Activated CD8-positive, alpha-beta memory T cell treated with anti-CD3 and anti-CD28 coated beads for 48 hours (primary cell): ENCODE results near the gene TUBA1C.
"Not testable (repeated sequence)": the region's sequence is repeated elsewhere in the genome, so short reads cannot be mapped to it uniquely, and the experiment has no call there.

Experiments
- DNase-seq, 3 experiments: peaks; one replicate each; pipeline ENCODE4 v3.0.0-alpha.2; 2020; ENCODE audit warnings: low read depth in 2 of 3, low spot score in 2 of 3

Gene TUBA1C

DNA sequence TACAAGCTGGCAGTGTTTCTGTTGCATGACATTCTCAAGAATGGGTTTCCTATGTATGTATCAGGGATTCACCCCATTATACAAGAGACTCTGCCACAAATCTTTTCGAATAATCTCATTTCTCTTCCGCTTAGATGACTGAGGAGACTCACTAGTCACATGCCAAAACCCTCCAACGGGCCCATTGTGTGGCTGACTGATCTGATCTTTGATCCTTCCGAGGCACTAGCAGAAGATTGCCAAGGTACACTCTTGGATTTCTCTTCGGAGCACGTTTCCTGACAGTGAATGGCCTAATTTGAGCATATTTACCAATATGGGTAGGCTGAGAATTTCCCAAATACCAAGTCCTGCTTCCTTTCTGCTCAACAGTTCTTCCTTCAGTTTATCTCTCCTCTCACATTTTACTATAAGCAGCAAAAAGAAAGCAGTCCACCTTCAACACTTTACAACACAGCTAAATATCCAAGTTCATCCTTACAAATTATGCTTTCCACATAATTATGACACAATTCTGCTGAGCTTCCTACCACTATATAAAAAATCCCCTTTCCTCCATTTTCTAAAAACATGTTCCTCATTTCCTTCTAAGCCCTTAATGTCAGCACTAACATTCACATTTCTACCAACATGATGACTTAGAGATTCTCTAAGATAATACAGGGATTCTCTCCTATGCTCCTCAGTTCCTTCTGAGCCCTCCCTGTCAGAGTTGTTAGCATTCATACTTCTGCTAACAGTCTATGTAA is 41.1 kb downstream of the TUBA1C start:
- DNase-seq, result no peak

DNA sequence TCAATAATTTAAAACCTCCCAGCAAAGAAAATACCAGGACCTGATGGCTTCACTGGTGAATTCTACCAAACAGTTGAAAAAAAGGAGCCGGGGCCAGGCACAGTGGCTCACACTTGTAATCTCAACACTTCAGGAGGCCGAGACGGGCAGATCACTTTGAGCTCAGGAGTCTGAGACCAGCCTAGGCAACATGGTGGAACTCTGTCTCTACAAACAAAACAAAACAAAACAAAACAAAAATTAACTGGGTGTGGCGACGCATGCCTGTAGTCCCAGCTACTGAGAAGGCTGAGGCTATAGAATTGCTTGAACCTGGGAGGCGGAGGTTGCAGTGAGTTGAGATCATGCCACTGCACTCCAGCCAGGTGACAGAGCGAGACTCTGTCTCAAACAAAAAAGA is 44.5 kb downstream of the TUBA1C start:
- no peak for DNase-seq

DNA sequence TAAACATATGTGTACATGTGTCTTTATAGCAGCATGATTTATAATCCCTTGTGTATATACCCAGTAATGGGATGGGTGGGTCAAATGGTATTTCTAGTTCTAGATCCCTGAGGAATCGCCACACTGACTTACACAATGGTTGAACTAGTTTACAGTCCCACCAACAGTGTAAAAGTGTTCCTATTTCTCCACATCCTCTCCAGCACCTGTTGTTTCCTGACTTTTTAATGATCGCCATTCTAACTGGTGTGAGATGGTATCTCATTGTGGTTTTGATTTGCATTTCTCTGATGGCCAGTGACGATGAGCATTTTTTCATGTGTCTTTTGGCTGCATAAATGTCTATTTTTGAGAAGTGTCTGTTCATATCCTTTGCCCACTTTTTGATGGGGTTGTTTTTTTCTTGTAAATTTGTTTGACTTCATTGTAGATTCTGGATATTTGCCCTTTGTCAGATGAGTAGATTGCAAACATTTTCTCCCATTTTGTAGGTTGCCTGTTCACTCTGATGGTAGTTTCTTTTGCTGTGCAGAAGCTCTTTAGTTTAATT is 45.6 kb downstream of the TUBA1C start:
- not testable (repeated sequence) for DNase-seq

DNA sequence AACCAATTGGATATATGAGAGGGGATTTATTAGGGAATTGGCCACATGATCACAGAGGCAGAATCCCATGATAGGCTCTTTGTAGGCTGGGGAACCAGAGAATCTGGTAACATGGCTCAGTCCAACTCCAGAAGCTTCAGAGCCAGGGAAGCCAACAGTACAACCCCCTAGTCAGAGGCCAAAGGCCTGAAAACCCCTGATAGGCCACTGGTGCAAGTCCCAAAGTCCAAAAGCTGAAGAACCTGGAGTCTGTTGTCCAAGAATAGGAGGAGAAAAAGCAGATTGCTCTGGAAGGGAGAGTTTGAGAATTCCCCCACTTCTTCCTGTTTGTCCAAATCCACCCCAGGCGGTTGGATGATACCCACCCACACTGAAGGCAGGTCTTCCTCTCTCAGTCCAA is 49.9 kb downstream of the TUBA1C start:
- no peak for DNase-seq

- not testable (repeated sequence) for DNase-seq
Measured at GRCh38 chr12:49317118-49317517, 52.2 kb downstream of the TUBA1C start.

- not testable (repeated sequence) for DNase-seq
Measured at GRCh38 chr12:49320411-49321103, 55.7 kb downstream of the TUBA1C start.

DNA sequence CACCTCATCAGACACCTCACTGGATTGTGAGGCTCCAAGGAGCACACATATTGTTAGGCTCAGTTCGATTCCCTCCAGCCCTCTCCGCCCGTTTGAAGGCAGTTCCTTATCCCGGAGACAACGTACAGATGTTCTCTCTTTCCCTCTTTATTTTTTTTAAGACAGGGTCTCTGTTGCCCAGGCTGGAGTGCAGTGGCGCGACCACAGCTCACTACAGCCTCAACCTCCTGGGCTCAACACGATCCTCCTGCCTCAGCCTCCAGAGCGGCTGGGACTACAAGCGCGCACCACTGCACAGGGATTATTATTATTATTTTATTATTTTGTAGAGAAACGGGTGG is 57.5 kb downstream of the TUBA1C start:
- no peak for DNase-seq

GRCh38 chr12:49322708-49323523 is 58.0 kb downstream of the TUBA1C start, which contains the start of gene TROAP:
Gene TROAP, plus strand, starts transcription at chr12:49323255. Its CDS starts 354 bp downstream, at chr12:49323609.
- DNase-seq, result peak; percentile 79 to 95 (median 89)

GRCh38 chr12:49323524-49324097 is 58.7 kb downstream of the TUBA1C start:
- no peak for DNase-seq
